HG02870 (cell line): ENCODE results near the gene LTC4S.
"Not testable (repeated sequence)": the region's sequence is repeated elsewhere in the genome, so short reads cannot be mapped to it uniquely, and the experiment has no call there.

ENCODE experiments used
- ATAC-seq: cut with Tn5 transposase; IDR thresholded peaks from one replicate; pipeline ENCODE4 v1.9.1; 2021; ENCODE audit warnings: mild to moderate bottlenecking, moderate library complexity; ENCODE audit not compliant: unreplicated experiment

Gene LTC4S

GRCh38 chr5:179769271-179769670 is 24.5 kb upstream of the LTC4S start:
- no peak for ATAC-seq

GRCh38 chr5:179769796-179770195 is 24.0 kb upstream of the LTC4S start:
- ATAC-seq, result no peak

- no peak for ATAC-seq
These were observed 22.4 kb upstream of the LTC4S start for GRCh38 chr5:179771311-179771895.

GRCh38 chr5:179772351-179772750 is 21.4 kb upstream of the LTC4S start:
- ATAC-seq, result no peak

DNA sequence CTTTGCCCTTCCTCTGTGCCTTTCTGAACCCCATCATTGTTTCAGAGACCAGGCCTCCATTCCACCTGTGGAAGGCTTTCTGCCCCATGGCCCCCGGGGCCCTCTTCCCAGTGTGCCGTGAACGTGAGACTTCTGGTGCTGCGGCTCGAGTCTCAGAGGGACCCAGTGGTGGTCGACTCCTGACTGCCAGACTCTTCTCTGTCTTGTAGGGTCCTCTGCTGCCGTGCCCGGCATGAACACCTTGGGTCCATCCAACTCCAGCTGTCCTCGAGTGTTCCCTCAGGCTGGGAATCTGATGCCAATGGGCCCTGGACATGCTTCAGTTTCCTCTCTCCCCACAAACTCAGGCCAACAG is 20.1 kb upstream of the LTC4S start:
- ATAC-seq, result no peak

DNA sequence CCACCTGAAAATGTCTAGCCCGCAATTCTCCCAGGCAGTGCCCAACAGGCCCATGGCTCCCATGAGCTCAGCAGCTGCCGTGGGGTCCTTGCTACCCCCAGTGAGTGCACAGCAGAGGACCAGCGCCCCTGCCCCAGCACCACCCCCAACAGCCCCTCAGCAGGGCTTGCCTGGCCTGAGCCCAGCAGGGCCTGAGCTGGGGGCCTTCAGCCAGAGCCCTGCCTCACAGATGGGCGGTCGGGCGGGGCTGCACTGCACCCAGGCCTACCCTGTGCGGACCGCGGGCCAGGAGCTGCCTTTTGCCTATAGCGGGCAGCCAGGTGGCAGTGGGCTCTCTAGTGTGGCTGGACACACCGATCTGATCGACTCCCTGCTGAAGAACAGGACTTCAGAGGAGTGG is 19.3 kb upstream of the LTC4S start:
- ATAC-seq, result no peak

- ATAC-seq, result no peak
These were observed 17.3 kb upstream of the LTC4S start for GRCh38 chr5:179776411-179776938.

- ATAC-seq, result no peak
These were observed 16.3 kb upstream of the LTC4S start for GRCh38 chr5:179777456-179777855.

GRCh38 chr5:179777909-179778308 is 15.9 kb upstream of the LTC4S start:
- ATAC-seq, result no peak

DNA sequence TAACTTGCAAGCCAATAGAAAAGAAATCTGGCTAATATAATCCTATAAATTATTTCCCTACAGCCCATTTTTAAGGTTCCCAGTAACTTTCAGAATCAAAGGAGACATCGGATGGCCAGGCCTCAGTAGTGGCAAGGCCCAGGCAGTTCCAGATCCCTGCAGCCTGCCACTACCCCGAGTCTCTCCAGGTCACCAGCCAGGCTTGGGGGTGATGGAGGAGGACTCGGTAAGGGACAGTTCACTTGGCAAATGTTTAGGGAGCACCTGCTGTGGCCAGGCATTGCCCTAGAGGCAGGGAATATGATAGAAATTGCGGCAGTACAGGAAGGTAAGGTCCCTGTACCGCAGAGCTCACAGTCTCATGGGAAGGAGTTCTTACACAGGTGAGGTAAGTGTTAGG is 15.2 kb upstream of the LTC4S start:
- ATAC-seq, result no peak

GRCh38 chr5:179779826-179780225 is 14.0 kb upstream of the LTC4S start:
- no peak for ATAC-seq

DNA sequence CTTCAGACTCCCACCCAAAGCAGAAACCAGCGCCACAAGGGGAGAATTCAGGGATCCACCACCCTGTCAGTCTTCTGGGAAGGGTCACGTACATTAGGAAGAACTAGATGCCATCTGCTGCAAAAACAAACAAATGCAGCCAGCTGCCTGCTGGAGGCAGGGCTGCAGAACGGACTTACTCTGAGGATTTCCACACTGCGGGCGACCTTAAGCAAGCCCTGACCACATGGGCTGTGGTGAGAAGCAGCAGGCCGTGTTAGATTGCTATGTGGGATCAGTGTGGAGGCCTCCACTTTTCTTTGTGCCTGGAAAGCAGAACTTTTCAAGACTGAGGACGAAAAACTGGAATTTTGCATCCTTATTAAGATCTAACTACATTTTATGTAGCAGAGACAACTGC is 13.4 kb upstream of the LTC4S start:
- ATAC-seq, result no peak

- no peak for ATAC-seq
These were observed 11.9 kb upstream of the LTC4S start for GRCh38 chr5:179781846-179782245.

GRCh38 chr5:179783128-179783527 is 10.7 kb upstream of the LTC4S start:
- ATAC-seq, result no peak

DNA sequence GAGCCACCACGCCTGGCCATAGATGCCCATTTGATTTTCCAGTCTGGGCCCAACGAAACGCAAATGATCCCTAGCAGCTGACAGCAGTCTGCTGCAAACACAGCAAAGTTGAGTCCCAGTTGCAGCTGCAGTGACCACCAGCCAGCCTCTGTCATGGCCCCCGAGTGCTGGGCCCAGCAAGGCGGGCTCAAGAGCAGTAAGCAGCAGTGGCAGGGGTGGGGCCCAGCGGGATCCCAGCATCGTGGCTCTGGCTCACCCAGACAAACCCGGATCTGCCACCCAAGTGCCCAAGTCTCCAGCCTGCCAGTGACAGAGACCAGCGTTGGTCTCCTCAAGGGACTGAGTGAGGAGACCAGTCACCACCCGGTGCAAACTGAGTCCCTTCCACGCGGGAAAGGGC is 6.9 kb upstream of the LTC4S start:
- no peak for ATAC-seq

GRCh38 chr5:179788193-179788854 is 5.5 kb upstream of the LTC4S start:
- no peak for ATAC-seq

GRCh38 chr5:179789278-179789677 is 4.5 kb upstream of the LTC4S start:
- ATAC-seq, result not testable (repeated sequence)

DNA sequence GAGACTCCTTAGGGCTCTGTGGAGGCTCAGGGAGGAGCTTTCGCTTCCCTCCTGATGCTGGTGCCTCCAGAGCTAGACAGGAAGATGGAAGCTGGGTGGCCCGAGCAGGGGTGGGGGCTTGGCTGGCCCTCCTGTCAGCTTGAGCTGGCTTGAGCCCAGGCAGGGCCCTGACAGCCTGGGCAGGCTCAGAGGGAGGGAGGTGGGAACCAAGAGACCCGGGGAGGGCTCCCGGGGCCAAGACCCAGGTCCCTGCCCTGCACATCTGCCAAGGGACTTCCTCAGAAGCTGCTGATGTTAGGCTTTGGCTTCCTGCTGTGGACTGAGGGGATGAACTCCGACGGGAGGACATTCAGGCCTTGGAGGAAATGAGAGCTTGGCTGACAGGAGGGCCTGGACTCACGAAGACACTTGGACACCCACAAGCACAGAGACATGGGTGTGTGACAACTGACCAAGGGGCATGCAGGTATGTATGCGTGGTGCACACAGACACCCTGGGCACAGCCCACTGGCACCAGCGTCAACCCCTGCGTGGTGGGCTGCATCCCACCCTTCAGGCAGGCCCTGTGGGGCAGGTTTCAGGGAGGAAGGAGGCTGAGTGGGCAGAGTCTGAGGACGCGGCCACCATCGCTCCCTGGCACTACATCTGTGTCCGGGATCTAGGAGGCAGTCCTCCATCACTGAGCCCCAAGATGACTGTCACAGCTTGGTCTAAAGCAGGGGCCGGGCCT is 1.7 kb upstream of the LTC4S start:
- no peak for ATAC-seq

- ATAC-seq, result no peak
These were observed 946 bp upstream of the LTC4S start for GRCh38 chr5:179792612-179793467.

- no peak for ATAC-seq
These were observed 385 bp downstream of the LTC4S start for GRCh38 chr5:179794171-179794570.

GRCh38 chr5:179794575-179794974 is 789 bp downstream of the LTC4S start:
- no peak for ATAC-seq
